GM18517 (cell line): Measurements from ENCODE around the gene SLC6A16.
"Not testable (repeated sequence)": the region's sequence is repeated elsewhere in the genome, so short reads cannot be mapped to it uniquely, and the experiment has no call there.

Experiments used
- ATAC-seq: cut with Tn5 transposase; IDR thresholded peaks from one replicate; pipeline ENCODE4 v1.9.1; 2021; ENCODE audit warnings: mild to moderate bottlenecking, moderate library complexity; ENCODE audit not compliant: unreplicated experiment

SLC6A16 gene

DNA sequence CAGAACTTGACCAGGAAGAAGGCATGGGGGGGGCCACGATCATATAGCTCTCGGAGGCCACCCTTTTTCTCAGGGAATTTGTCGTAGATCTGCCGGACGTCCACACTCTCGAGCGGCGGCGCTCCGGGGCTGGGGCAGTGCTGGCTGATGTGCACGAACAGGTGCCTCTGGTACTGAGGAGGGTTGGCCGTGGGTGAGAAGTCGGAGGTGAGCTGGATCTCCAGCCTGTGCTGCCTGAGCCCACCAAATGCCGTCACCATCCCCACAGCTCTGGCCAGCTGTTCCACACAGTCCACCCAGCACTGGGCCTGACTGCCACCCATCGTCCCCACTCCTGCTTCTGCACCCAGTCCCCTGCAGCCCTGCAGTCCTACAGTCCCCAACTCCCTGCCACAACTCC lies 22.2 kb upstream of the SLC6A16 start:
- ATAC-seq: no peak

DNA sequence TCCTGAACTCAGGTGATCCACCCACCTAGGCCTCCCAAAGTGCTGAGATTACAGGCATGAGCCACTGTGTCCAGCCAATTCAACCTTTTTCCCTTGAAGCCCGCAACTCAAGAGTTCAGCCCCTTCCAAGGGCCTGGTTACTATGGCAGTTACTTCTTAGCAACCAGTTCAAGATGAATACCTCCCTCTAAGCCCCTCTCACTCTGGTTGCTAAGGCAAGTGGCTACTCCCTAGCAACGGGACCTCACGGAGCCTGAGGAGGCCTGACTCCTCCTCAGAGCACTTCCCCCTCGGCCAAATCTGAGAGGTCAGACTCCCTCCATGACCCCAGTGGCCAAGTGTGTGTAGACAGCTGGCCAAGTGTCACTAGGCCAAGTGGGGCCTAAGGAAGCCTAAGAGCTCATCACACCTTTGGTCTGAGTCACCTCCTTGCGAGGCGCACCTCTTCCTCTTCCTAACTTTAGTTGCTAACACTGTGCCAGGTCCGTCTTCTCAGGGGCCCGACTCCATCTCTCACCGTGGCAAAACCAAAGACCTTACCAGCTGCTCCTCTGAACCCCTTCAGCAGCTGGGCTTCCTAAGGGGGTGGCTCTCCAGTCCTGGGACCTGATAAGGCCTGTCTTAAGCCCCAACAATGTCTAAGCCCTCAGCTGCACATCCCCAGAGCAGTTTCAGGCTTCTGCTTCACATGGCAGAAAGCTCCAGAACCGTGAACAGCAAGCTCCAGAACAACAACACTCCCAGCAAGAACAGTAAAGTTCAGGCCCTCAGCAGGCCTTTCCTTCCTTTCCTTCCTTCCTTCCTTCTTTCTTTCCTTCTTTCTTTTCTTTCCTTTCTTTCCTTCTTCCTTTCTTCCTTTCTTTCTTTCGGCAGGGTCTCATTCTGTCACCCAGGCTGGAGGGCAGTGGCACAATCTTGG lies 19.8 kb upstream of the SLC6A16 start:
- no peak for ATAC-seq

DNA sequence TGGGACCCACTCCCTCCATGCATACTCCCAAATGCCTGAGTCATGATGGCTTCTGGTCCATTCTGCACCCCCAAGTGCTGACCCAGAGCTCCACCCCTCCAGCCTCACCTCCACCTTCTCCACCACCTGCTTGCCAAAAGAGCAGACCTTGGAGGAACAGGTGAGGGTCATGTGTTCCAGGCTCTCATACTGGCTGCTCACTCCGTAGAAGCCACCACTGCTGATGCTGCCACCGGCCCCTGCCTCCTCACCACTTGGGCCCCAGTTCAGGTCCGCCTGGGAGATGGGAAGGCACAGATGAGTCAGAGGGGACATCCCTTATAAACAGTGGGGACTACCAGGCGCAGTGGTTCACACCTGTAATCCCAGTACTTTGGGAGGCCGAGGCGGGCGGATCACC lies 18.1 kb upstream of the SLC6A16 start:
- ATAC-seq: no peak

DNA sequence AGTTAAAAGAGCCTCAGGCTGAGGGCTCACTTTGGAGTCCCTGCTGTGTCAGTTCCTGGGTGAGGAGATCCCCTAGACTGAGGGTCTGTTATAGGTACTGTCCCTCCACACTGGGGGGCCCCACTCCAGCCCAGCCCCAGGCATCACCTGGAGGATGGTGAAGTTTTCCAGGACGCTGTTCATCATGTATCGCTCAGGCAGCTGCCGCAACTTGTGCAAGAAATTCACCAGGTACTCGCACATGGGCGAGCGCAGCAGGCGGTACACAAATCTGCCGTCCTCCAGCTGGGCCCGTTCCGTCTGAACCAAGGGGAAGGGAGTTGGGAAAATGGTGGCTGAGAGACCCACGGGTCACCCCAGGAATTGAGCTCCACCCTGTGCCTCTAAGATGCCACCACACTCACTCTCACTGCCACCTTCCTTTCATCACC lies 17.3 kb upstream of the SLC6A16 start:
- no peak for ATAC-seq

DNA sequence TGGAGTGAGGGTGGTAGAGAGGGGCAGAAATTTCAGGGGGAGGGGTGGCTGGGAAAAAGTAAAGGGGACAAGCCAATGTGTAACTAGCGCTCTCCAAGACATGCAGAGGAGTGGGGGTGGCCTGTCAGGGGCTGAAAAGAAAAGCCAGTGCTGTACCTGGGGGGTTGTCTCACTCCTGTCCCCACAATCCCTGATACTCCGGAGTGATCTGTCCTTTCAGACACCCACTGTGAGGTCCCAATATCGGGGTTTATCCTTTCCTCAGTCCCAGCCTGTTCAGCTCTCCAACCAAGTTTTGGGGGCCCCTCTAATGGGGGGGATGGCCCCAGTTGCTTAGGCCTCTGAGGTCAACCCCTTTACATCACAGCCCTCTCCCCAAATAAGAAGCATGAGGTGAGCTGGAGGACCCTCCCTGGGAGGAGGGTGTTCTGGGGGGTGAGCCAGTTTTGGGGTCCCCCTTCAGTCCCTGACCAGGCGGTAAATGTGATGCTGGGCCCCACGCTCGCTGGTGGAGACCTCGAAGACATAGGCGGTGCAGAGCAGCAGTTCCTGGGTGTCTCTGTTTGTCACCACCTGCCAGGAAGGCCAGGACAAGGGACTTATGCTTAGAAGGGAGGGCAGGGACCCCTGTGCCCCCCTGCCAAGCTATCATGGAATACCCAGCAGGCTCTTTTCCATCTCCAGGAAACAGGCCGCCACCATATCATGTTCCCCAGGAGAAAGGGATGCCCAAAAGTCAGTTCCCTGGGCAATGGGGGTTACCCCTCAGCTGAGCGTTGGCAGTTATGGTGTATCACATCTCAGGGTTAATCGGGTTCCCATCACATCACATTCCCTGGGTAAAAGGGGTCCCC lies 16.1 kb upstream of the SLC6A16 start:
- no peak for ATAC-seq

DNA sequence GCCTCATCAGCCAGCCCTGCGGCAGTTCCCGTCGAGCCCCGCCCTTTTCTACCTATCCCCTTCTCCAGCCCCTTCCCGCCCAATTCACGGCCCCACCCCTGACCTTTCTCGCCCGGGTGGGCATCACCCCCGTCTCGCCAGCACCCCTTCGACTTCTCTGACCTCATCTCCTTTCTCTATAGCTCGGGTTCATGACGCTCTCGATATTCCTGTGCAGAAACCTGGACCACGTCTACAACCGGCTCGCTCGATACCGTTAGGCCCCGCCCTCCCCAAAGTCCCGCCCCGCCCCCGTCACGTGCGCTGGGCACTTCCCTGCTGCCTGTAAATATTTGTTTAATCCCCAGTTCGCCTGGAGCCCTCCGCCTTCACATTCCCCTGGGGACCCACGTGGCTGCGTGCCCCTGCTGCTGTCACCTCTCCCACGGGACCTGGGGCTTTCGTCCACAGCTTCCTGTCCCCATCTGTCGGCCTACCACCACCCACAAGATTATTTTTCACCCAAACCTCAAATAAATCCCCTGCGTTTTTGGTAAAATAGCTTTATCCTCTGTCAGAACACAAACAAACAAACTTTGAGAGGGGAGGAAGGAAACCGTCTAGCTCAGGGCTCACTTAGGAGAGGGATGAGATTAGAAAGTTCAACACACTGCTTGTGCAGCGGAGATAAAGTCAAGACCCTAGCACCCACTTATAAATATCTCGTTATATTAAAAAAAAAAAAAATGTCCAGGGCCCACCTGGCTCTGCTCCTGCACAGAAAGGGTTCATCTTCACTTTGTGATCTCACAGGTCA lies 15.3 kb upstream of the SLC6A16 start:
- peak; percentile 63 for ATAC-seq

DNA sequence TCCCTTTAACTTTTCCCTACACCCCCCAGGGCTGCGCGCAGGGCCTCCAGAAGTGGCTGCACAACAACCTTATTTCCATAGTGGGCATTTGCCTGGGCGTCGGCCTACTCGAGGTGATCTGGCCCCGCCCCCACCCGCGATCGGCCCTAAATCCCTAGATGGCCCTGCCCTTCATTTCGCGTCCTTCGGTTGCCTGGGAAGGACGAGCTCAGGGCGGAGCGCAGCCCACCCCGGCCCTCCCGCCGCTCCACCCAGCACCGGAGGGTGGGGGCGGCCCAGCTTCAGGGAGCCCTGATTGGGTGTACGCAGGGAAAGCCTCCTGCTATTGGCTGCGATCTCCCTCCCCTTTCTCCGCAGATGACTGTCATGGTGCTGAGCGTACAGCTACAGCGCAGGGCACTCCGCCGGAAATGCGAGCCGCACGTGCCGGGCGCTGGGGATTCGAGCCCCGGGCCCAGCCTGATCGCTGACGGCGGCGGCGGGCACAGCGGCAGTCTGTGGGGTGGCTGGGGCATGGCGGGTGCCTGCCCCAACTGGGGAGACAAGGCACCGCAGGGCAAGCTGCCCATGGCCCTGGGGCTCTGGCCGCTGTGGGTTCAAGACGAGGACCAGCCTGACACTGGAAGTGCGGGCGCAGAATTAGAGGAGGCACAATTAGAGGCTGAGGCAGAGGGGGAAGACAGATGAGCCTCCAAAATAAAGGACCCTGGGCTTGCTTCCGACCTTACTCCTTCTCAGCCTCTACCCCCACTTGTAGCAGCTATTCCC lies 14.5 kb upstream of the SLC6A16 start:
- no peak for ATAC-seq

DNA sequence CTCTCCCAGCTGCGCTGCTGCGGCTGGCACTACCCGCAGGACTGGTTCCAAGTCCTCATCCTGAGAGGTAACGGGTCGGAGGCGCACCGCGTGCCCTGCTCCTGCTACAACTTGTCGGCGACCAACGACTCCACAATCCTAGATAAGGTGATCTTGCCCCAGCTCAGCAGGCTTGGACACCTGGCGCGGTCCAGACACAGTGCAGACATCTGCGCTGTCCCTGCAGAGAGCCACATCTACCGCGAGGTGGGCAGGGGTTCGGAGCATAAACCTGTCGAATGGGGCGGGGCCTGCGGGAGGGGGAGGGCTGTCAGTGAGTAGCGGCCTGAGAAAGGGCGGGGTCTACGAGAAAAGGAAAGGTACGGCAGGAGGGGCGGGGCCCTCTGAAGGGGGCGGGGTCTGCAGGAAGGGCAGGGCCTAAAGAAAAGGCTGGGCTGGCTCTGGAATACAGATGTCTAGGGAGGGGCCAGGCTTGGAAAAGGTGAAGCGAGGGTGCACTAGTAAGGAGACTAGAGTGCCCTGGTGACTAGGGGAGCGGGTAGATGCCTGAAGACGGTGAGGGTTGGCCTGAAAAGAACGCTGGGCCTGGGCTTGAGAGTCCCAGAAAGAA lies 13.8 kb upstream of the SLC6A16 start:
- ATAC-seq: no peak

DNA sequence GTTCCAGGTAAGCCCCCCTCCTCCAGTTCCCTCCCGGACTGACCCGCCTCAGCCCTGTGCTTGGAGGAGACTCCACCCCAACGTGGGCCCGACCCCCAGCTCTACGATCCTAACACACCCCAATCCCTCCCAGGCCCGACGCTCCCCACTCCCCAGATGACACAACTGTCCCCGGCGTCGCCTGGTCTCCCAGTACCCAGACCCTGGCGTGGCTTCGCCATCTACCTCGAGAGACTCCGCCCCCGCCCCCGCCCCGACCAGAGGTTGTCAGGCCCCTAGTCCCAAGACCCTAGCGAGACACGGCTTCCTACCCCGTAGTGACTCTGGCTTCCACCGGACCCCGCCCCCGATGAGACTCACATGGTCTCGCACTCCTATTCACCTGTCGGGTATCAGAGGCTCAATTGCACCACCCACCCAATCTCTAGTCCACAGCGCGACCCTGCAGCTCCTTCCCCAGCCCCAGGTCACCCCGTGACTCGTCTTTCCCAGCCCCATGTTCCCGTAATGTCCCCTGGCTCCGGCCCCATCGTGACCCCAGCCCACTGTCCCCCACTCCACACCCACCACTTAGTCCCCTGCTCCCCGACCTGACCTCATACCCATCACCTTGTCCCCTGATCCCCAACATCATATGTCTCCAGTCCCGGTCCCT lies 13.2 kb upstream of the SLC6A16 start:
- no peak for ATAC-seq

DNA sequence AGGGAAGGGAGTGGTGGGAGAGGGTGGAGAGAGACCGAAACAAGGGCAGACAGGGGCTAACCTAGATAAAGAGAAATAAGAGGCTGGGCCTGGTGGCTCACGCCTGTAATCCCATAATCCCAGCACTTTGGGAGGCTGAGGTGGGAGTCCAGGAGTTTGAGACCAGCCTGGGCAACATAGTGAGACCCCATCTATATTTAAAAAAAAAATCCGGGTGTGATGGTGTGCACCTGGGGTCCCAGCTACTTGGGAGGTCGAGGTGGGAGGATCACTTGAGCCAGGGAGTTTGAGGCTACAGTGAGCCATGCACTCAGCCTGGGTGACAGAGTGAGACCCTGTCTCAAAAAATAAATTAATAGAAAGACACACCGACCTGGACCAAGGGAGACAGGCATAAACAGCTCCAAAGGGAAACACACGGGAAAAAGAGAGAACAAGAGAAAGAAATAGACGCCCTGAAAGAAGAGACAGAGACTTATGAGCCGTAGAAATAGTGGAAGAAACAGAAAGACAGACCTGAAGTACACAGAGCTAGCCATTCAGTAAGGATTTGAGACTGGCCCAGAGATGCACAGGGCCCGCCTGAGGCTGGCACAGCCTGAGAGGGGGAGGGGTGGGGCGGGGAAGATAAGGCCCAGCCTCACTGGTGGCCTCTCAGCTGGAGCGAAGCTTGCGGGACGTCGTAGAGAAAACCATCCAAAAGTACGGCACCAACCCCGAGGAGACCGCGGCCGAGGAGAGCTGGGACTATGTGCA lies 12.5 kb upstream of the SLC6A16 start:
- ATAC-seq: no peak

DNA sequence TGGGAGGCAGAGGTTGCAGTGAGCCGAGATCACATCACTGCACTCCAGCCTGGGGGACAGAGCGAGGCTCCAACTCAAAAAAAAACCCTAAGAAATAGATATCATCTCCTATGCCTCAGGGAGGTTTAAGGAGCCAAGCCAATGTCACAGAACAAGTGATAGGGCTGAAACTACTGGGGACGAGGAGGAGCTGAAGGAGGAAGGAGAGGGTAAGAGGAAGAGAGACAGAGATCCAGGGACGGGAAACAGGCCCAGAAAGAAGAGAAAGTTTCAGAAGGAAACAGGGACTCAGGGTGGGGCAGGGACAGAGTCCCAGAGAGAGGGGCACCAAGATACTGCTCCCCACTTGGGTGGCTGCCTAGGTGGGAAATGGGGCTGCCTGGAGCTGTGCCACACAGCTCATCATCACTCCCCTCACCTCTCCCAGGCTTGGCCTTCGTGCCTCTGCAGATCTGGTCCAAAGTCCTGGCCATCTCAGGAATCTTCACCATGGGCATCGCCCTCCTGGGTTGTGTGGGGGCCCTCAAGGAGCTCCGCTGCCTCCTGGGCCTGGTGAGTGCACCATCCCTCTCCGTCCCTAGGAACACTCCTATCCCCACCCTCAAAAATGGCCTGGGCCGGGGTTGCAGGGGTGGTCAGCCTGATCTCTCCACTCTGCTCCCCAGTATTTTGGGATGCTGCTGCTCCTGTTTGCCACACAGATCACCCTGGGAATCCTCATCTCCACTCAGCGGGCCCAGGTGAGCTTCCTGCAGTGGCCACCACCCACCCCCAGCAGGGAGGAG lies 11.7 kb upstream of the SLC6A16 start:
- ATAC-seq: no peak

DNA sequence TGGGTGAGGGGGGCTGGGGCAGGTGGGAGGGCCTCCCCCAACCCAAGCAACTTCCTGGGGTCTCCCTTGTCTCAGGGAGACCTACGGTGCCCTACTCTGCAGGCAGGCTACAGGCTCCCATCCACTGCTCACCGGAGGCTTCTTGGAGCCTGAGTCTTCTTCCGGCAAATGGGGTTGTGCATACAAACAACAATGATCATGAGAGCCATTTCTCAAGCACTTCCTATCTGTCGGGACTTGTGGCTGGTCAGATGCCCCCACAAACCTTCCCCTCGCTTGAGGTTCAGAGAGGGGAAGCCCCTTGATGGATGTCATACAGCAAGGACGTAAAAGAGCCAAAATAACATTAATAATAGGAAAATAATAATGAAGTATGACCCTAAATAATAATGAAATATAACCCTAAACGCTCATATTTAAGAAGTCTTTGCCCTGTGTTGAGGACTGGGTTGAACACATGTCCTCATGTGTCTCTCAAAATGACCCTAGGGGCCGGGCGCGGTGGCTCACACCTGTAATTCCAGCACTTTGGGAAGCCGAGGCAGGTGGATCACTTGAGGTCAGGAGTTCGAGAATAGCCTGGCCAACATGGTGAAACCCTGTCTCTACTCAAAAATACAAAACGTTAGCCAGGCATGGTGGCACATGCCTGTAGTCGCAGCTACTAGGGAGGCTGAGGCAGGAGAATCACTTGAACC lies 10.9 kb upstream of the SLC6A16 start:
- no peak for ATAC-seq

DNA sequence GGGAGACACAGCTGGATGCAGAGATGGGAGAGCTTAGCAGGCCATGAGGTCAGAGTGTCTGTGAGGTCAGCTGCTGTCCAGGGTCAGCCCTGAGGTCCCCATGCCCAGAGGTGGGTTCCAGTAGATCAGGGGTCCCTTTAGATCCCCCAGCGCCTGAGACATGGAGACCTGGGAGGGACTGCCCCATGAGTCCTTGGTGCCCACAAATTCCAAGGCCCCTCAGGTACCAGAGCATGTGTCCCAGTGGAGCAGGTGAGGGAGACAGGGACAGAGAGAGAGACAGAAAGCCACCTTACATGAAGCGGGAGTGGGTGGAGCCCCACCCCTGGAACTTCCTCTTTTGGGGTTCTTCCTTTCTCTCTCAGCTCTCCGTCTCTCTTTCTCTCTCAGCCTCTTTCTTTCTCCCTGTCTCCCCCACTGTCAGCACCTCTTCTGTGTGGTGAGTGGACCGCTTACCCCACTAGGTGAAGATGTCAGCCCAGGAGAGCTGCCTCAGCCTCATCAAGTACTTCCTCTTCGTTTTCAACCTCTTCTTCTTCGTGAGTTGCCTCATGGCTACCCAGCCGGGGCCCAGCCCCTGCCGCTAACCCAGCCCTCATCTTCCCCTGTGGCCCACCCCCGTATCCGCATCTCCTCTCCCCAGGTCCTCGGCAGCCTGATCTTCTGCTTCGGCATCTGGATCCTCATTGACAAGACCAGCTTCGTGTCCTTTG lies 10.2 kb upstream of the SLC6A16 start, which contains the start of gene CD37:
Gene CD37, plus strand, starts transcription at position 336 of the 713 bp plus-strand sequence. Its CDS starts 135 bp downstream, at position 471.
- no peak for ATAC-seq

DNA sequence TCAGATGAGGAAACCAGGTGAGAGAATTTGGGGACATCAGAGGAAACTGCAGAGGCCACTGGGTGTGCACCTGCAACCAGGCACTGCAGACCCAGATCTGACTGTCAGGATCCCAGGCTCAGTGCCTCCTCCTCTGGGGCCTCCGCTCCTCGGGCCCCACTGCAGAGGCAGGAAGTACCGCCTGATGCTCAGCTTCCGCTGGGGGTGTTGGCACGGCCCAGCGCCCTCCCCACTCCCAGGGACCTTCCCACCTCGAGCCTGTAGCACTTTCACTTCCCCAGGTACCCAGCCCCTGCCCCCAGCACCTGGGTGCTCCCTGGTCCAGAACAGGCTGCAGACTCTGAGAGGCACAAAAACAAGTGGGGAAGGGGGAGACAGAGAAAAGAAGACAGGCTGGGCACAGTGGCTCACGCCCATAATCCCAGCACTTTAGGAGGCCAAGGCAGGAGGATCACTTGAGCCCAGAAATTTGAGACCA lies 8.9 kb upstream of the SLC6A16 start:
- peak; percentile 43 for ATAC-seq

DNA sequence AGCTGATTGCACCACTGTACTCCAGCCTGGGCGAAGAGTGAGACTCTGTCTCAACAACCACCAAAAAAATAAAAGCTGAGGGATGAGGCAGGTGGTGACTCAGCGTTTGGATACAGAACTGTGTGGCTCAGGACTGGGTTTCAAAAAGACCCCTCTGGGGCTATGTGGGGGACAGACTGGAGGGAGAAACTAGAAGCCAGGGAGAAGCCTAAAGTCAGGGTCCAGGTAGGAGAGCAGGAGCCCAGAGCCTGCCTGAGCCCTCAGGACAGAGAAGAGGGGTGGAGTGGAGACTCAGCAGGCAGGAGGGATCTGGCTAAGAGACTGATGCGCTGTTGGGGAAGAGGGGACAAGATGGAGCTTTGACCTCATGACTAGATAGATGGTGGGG lies 8.4 kb upstream of the SLC6A16 start:
- ATAC-seq: no peak

DNA sequence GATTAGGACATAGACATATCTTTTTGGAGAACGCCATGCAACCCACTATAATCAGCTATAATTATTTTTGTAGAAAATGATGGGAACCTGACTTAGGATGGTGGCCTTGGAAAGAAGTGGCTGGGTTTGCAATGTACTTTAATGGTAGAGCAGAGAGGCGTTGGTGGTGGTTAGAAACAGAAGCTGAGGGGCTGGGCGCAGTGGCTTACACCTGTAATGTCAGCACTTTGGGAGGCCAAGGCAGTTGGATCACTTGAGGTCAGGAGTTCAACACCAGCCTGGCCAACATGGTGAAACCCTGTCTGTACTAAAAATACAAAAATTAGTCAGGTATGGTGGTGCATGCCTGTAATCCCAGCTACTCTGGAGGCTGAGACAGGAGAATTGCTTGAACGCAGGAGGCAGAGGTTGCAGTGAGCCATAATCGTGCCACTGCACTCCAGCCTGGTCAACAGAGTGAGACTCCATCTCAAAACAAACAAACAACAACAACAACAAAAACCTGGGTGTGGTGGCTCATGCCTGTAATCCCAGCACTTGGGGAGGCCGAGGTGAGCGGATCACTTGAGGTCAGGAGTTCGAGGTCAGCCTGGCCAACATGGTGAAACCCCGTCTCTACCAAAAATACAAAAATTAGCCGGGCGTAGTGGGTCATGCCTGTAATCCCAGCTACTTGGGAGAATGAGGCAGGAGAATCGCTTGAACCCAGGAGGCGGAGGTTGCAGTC lies 7.9 kb upstream of the SLC6A16 start:
- not testable (repeated sequence) for ATAC-seq
